Sigmoid colon (tissue), 7 donors: Measurements from ENCODE around the gene LDLRAD4. TPM values are rescaled to one million over a fixed set of nuclear protein-coding genes. Genes with fewer than 3 reads are reported as not detected.

Experiments
- DNase-seq: peaks from one replicate; pipeline ENCODE4 v3.0.0-alpha.2; 2019
- H3K27ac ChIP-seq, 4 donors: fragments of 200-600 bp; sonication (generic); one replicate each; pipeline ENCODE4 v1.5.1; 2016 to 2019; ENCODE audit warnings: mild to moderate bottlenecking in 1 of 4
- H3K27me3 ChIP-seq, 3 donors: fragments of 200-600 bp; sonication (generic); one replicate each; pipeline ENCODE4 v1.5.1; 2019; ENCODE audit warnings: mild to moderate bottlenecking in 1 of 3
- H3K36me3 ChIP-seq, 4 donors: fragments of 200-600 bp; sonication (generic); one replicate each; pipeline ENCODE4 v1.5.1; 2016 to 2019
- H3K4me1 ChIP-seq, 4 donors: fragments of 200-600 bp; sonication (generic); one replicate each; pipeline ENCODE4 v1.5.1; 2017 to 2019
- H3K4me3 ChIP-seq, 4 donors: fragments of 200-600 bp; sonication (generic); one replicate each; pipeline ENCODE4 v1.5.1; 2017 to 2019; ENCODE audit warnings: mild to moderate bottlenecking in 2 of 4, moderate library complexity in 1 of 4
- H3K9me3 ChIP-seq, 4 donors: fragments of 200-600 bp in 3 of 4; sonication (generic) in 3 of 4; one replicate each; pipeline versions ENCODE4 v1.5.1 to v1.6.1; 2013 to 2019
- EP300 ChIP-seq, 4 donors: sonication (generic); formaldehyde crosslinking; IDR thresholded peaks; one replicate each; pipeline ENCODE4 v1.6.1; 2017; ENCODE audit warnings: antibody characterized with exemption in 4 of 4
- POLR2A ChIP-seq, 2 donors: fragments of 450-650 bp; IDR thresholded peaks; one replicate each; pipeline ENCODE4 v1.6.1; 2016; ENCODE audit warnings: antibody characterized with exemption in 2 of 2, mild to moderate bottlenecking in 2 of 2, moderate library complexity in 2 of 2
- POLR2AphosphoS5 ChIP-seq, 4 donors: sonication (generic); formaldehyde crosslinking; IDR thresholded peaks; one replicate each; pipeline ENCODE4 v1.6.1; 2017; ENCODE audit warnings: antibody characterized with exemption in 4 of 4
- WGBS, 2 donors: extraction: QIAGEN DNeasy Blood & Tissue Kit; methylation state at CpG; one replicate each; pipeline ENCODE4 v1.1.7; 2013; 5-methylcytosine and 5-hydroxymethylcytosine counted together
- intact Hi-C: fragments of 100-400 bp; cut with DNase I; formaldehyde crosslinking; loops from one replicate; pipeline ENCODE4 v1.15.1; 2023
- polyA plus RNA-seq, 3 donors: library from polyadenylated mRNA; stranded (reverse); fragments of 200-250 nt; gene quantifications; one replicate each; pipeline ENCODE4 v1.2.3, GENCODE V29; 2013
- total RNA-seq, 4 donors: library from RNA; depleted of rRNA; stranded (reverse); fragments of >200 nt; gene quantifications; one replicate each; pipeline ENCODE4 v1.1.0, GENCODE V29; 2016
- TF ChIP-seq, protein P1 (sequence below), 4 experiments: fragments of 450-650 bp in 3 of 4; fragments of 200-600 bp in 1 of 4; IDR thresholded peaks; one replicate each; pipeline ENCODE4 v1.5.1; 2016 to 2019; ENCODE audit warnings: antibody characterized with exemption in 4 of 4, mild to moderate bottlenecking in 3 of 4, moderate library complexity in 2 of 4
- donor health status: healthy with polysubstance abuse.
- donor health status: Bipolar disorder and iron deficiency.
- donor health status: healthy.

Gene LDLRAD4
- total and polyA plus RNA-seq, 7 donors = 1.2 to 28.2 (median 17.2) TPM

DNA sequence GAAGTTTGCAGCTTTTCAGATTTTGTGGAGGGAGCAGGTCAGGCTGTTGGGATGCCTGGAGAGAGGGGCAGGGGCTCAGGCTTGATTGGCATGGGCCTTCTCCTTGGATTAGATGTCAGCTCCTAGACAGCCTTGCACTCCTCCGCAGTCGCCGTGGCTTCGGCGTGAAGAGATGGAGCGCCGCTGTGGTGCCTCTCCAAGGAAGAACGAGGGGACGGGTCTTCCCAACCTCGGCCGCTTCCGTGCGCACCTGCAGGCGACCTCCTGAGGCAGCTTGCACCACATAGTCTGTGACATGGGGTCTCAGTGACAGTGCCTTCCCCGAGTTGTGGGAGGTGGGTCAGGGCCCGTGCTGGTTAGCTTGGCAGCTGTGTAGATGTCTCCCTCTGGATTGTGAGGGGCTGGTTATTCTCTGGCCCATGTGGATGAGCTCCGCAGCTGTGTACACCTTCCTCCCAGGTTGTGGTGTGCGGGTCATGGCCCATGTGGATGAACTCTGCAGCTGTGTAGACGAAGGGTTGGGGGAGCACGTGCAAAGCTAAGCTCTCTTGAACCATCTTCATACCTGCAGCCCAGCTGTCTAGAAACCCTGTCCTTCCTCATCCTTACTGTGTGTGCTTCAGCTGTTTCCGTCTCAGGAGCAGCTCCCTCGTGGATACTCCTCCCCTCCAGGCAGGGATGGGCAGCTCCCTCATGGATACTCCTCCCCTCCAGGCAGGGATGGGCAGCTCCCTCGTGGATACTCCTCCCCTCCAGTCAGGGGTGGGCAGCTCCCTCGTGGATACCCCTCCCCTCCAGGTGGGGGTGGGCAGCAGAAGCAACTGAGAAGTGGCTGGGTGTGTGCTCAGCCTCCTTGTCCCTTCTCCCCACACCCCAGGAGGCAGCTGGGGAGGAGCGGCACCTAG lies 170.3 kb downstream of the LDLRAD4 start:
- H3K27ac ChIP-seq = peak overlapping the region in 2 of 4 donors; percentile 43 to 48
- H3K36me3 ChIP-seq = peaks cover 0 to 8% (median 0%) of the 10 kb centered on the region in 4 donors
- DNase-seq = peak; percentile 55
- 88 to 91% methylated on average over 25 of the region's 25 CpGs for WGBS, 2 donors
- TF ChIP-seq POLR2AphosphoS5 (IDR thresholded peaks at IDR 0.05) (no peak), POLR2A (IDR thresholded peaks at IDR 0.05) (no peak), EP300 (IDR thresholded peaks at IDR 0.05) (no peak)
- TF ChIP-seq, protein P1, sequence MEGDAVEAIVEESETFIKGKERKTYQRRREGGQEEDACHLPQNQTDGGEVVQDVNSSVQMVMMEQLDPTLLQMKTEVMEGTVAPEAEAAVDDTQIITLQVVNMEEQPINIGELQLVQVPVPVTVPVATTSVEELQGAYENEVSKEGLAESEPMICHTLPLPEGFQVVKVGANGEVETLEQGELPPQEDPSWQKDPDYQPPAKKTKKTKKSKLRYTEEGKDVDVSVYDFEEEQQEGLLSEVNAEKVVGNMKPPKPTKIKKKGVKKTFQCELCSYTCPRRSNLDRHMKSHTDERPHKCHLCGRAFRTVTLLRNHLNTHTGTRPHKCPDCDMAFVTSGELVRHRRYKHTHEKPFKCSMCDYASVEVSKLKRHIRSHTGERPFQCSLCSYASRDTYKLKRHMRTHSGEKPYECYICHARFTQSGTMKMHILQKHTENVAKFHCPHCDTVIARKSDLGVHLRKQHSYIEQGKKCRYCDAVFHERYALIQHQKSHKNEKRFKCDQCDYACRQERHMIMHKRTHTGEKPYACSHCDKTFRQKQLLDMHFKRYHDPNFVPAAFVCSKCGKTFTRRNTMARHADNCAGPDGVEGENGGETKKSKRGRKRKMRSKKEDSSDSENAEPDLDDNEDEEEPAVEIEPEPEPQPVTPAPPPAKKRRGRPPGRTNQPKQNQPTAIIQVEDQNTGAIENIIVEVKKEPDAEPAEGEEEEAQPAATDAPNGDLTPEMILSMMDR (IDR thresholded peaks at IDR 0.05) = no peak
- peaks cover 0 to 32% (median 7%) of the 10 kb centered on the region in 4 donors for H3K4me1 ChIP-seq
- intact Hi-C loops = no loop called here
- no peaks in the 10 kb centered on the region for H3K9me3 ChIP-seq
- H3K27me3 ChIP-seq = no peaks in the 10 kb centered on the region
- H3K4me3 ChIP-seq = no peak overlapping the region

DNA sequence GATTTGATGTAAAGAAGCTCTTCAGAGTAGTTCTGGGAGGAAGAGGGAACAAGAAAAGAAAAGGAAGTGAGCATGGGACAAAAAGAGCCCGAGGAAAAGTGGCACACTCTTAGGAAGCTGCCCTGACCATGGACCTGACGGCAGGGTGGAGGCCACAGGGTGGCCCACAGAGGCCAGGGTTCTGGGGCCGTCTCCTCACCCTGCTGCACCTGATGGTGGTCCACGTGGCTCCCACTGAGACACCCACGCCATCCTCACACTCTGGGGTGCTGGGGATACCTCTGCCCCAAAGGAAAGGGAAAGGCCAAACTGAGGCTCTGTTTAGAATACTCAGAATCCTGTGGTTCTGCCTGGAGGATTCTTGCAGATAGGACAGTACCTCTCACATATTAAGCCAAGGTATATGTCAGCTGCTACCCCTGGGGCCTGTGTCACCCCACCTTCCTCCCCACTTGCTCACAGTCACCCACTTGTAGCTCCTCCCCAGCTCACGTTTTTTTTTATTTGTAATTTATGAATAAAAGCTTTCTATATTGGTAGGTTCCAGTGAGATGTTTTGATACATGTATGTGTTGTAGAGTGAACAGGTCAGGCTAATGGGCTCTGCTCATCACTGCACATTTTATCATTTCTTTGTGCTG lies 171.1 kb downstream of the LDLRAD4 start:
- Histone ChIP-seq H3K27ac (no peak overlapping the region), H3K27me3 (no peaks in the 10 kb centered on the region), H3K4me3 (no peak overlapping the region), H3K4me1 (peaks cover 0 to 31% (median 9%) of the 10 kb centered on the region in 4 donors), H3K36me3 (peaks cover 0 to 8% (median 0%) of the 10 kb centered on the region in 4 donors), H3K9me3 (no peaks in the 10 kb centered on the region)
- TF ChIP-seq POLR2A (IDR thresholded peaks at IDR 0.05) = no peak
- WGBS, 2 donors = 87 to 88% methylated on average over 6 of the region's 6 CpGs
- intact Hi-C loops = no loop called here
- peak; percentile 45 for DNase-seq

DNA sequence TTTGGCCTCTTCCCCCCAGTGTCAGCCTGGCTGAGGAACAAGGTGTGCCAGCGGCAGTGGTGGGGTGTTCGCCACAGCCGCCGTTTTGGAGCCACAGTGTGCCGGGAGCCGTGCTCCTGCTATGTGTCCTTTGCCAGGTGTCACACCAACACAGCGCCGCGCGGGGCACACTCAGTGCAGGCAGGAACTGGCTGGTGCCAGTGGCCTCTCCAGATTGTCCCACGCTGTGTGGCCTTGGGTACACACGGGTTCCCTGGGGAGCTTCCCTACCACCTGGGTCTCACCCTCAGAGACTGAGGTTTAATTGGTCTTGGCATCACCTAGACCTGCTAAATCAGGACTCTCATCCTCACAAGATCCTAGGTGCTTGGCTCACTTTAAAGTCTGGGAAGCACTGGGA lies 171.6 kb downstream of the LDLRAD4 start:
- no peaks in the 10 kb centered on the region for H3K9me3 ChIP-seq
- peak; percentile 56 for DNase-seq
- H3K27me3 ChIP-seq = no peaks in the 10 kb centered on the region
- intact Hi-C loops = no loop called here
- peaks cover 0 to 31% (median 10%) of the 10 kb centered on the region in 4 donors for H3K4me1 ChIP-seq
- H3K36me3 ChIP-seq = peaks cover 0 to 8% (median 0%) of the 10 kb centered on the region in 4 donors
- H3K4me3 ChIP-seq = no peak overlapping the region
- TF ChIP-seq POLR2AphosphoS5 (IDR thresholded peaks at IDR 0.05) (no peak), EP300 (IDR thresholded peaks at IDR 0.05) (no peak), POLR2A (IDR thresholded peaks at IDR 0.05) (no peak)
- TF ChIP-seq, protein P1 (IDR thresholded peaks at IDR 0.05) = no peak
- no peak overlapping the region for H3K27ac ChIP-seq
- WGBS, 2 donors = 95 to 97% methylated on average over 12 of the region's 12 CpGs

DNA sequence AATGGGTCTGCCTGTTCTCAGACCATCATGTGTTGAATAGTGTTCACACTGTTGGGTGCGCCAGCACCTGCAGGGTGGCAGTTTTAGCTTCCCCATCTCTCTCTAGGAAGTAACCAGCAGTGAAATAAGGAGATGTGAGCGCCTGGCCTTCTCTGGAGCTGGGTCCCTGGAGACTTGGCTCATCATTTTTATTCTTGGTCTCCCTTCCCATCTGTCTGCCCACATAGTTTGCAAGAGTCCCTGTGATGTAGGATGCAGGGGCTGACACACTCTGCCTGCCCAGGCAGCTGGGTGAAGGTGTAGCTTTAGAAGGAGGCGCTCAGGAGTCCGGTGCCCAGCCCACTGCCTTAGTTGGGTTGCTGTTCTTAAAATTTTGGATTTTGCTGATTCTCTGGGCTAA lies 172.2 kb downstream of the LDLRAD4 start:
- Histone ChIP-seq H3K27ac (no peak overlapping the region), H3K4me3 (no peak overlapping the region), H3K4me1 (peaks cover 0 to 31% (median 10%) of the 10 kb centered on the region in 4 donors), H3K36me3 (peaks cover 0 to 8% (median 0%) of the 10 kb centered on the region in 4 donors), H3K27me3 (no peaks in the 10 kb centered on the region), H3K9me3 (no peaks in the 10 kb centered on the region)
- TF ChIP-seq POLR2AphosphoS5 (IDR thresholded peaks at IDR 0.05) = no peak
- 89 to 97% methylated on average over 4 of the region's 4 CpGs for WGBS, 2 donors
- DNase-seq = no peak
- intact Hi-C loops = no loop called here

DNA sequence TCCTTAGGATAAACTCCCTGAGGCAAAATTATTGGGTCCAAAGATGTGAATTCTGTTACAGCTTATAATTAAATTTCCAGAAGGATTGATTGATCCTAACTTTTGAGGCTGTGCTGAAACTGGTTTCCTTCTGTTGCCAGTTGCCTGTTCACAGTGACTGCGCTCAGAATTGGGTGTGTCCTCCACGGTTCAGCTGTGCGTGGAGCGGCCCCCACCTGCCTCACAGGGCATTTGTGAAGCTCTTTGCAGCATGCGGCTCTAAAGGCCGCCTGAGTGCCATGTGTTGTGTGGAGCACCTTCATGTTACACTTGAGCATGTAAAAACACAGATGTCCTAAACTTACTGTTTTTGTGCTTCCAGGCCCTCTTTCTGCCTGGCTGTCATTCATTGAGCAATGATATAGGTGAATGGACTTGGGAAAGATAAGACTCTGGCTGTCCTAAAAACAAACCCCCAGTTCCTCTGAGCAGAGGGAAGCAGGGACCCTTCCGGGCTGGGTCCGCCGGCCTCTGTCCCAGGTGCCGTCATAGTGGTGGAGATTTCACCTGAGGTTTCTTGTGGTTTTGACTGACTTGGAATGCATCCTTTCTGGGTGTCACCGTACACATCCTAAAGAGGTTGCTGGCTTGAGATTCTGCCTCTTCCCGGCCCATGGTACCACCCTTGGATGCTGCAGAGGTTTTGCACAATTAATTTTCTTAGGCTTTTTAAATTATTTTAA lies 173.6 kb downstream of the LDLRAD4 start:
- TF ChIP-seq POLR2A (IDR thresholded peaks at IDR 0.05) (no peak), POLR2AphosphoS5 (IDR thresholded peaks at IDR 0.05) (no peak), EP300 (IDR thresholded peaks at IDR 0.05) (no peak)
- TF ChIP-seq, protein P1 (IDR thresholded peaks at IDR 0.05) = no peak
- DNase-seq = peak; percentile 59
- H3K27ac ChIP-seq = no peak overlapping the region
- intact Hi-C loops = no loop called here
- H3K27me3 ChIP-seq = no peaks in the 10 kb centered on the region
- peaks cover 0 to 7% (median 0%) of the 10 kb centered on the region in 4 donors for H3K36me3 ChIP-seq
- H3K4me3 ChIP-seq = no peak overlapping the region
- H3K9me3 ChIP-seq = no peaks in the 10 kb centered on the region
- peaks cover 0 to 31% (median 10%) of the 10 kb centered on the region in 4 donors for H3K4me1 ChIP-seq
- 88 to 92% methylated on average over 12 of the region's 12 CpGs for WGBS, 2 donors
